ENCODE measurements around the gene SMAGP.
A peak's percentile ranks its signal among the peaks of the same experiment; 100 is the strongest.
"Not testable (repeated sequence)": the region's sequence is repeated elsewhere in the genome, so short reads cannot be mapped to it uniquely, and the experiment has no call there.

SMAGP gene

GRCh38 chr12:51264297-51264696 is 5.9 kb downstream of the SMAGP start:
- DNase-seq (ENCODE audit: low spot score), result no peak

- no peak for DNase-seq (ENCODE audit: low spot score)
These were observed 6.9 kb downstream of the SMAGP start for GRCh38 chr12:51263341-51263740.

GRCh38 chr12:51262758-51263177 is 7.4 kb downstream of the SMAGP start:
- DNase-seq (ENCODE audit: low spot score), result no peak

GRCh38 chr12:51259600-51259999 is 10.6 kb downstream of the SMAGP start:
- DNase-seq (ENCODE audit: low spot score), result not testable (repeated sequence)

GRCh38 chr12:51254536-51254935 is 15.7 kb downstream of the SMAGP start:
- no peak for DNase-seq (ENCODE audit: low spot score)

GRCh38 chr12:51253276-51253675 is 16.9 kb downstream of the SMAGP start:
- no peak for DNase-seq (ENCODE audit: low spot score)

- DNase-seq (ENCODE audit: low spot score), result no peak
These were observed 22.6 kb downstream of the SMAGP start for GRCh38 chr12:51247523-51248206.

GRCh38 chr12:51246254-51246853 is 23.9 kb downstream of the SMAGP start:
- no peak for DNase-seq (ENCODE audit: low spot score)

GRCh38 chr12:51245476-51246253 is 24.6 kb downstream of the SMAGP start:
- no peak for DNase-seq (ENCODE audit: low spot score)

- DNase-seq (ENCODE audit: low spot score), result no peak
These were observed 25.9 kb downstream of the SMAGP start for GRCh38 chr12:51244269-51244668.

GRCh38 chr12:51242876-51243275 is 27.3 kb downstream of the SMAGP start:
- DNase-seq (ENCODE audit: low spot score), result no peak

- no peak for DNase-seq (ENCODE audit: low spot score)
These were observed 28.1 kb downstream of the SMAGP start for GRCh38 chr12:51242120-51242519.

- DNase-seq (ENCODE audit: low spot score), result no peak
These were observed 29.2 kb downstream of the SMAGP start for GRCh38 chr12:51240971-51241370.

- DNase-seq (ENCODE audit: low spot score), result peak; percentile 89
These were observed 31.5 kb downstream of the SMAGP start, which contains the start of gene DAZAP2 for GRCh38 chr12:51238510-51239334. Gene DAZAP2, plus strand, starts transcription at chr12:51238826. Its CDS starts 82 bp downstream, at chr12:51238908.

GRCh38 chr12:51238037-51238509 is 32.1 kb downstream of the SMAGP start:
- no peak for DNase-seq (ENCODE audit: low spot score)

- DNase-seq (ENCODE audit: low spot score), result no peak
These were observed 35.7 kb downstream of the SMAGP start for GRCh38 chr12:51234530-51234929.

- no peak for DNase-seq (ENCODE audit: low spot score)
These were observed 37.6 kb downstream of the SMAGP start for GRCh38 chr12:51232642-51233041.

- no peak for DNase-seq (ENCODE audit: low spot score)
These were observed 41.0 kb downstream of the SMAGP start for GRCh38 chr12:51229116-51229809.

GRCh38 chr12:51227962-51228361 is 42.3 kb downstream of the SMAGP start:
- no peak for DNase-seq (ENCODE audit: low spot score)

- not testable (repeated sequence) for DNase-seq (ENCODE audit: low spot score)
These were observed 43.1 kb downstream of the SMAGP start for GRCh38 chr12:51227112-51227511.

GRCh38 chr12:51225771-51226170 is 44.4 kb downstream of the SMAGP start:
- no peak for DNase-seq (ENCODE audit: low spot score)
